Measurements from ENCODE around the gene SNRPA.
"Not testable (repeated sequence)": the region's sequence is repeated elsewhere in the genome, so short reads cannot be mapped to it uniquely, and the experiment has no call there.

Gene SNRPA

DNA sequence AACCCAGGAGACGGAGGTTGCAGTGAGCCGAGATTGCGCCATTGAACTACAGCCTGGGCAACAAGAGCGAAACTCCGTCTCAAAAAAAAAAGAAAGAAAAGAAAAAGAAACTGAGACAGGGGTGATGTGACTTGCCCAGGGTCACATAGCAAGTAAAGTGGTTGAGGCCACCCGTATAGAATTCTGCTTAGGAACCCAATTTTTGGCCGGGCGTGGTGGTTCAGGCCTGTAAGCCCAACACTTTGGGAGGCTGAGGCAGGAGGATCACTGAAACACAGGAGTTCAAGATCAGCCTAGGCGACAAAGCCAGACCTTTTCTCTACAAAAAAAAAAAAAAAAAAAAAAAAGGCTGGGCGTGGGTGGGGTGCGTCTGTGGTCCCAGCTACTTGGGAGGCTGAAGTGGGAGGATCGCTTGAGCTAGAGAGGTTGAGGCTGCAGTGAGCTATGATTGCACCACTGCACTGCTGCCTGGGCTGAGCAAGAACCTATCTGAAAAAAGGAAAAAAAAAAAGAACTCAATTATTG, 1.3 kb downstream of the SNRPA start:
- Histone ChIP-seq H3K27ac (ENCODE audit: low read depth, low read length) (no peak overlapping the region), H3K9me3 (ENCODE audit: control insufficient read depth, insufficient read depth, low read length) (no peaks in the 10 kb centered on the region), H3K4me1 (ENCODE audit: control insufficient read depth, insufficient read depth, low read length) (peaks cover 9% of the 10 kb centered on the region), H3K27me3 (ENCODE audit: control insufficient read depth, insufficient read depth, low read length) (no peaks in the 10 kb centered on the region), H3K4me3 (ENCODE audit: low read depth, low read length) (peak overlapping the region; percentile 99), H3K9ac (ENCODE audit: low read depth, low read length) (peak overlapping the region; percentile 98), H3K36me3 (ENCODE audit: control insufficient read depth, insufficient read depth, low read length) (peaks cover 43% of the 10 kb centered on the region)

DNA sequence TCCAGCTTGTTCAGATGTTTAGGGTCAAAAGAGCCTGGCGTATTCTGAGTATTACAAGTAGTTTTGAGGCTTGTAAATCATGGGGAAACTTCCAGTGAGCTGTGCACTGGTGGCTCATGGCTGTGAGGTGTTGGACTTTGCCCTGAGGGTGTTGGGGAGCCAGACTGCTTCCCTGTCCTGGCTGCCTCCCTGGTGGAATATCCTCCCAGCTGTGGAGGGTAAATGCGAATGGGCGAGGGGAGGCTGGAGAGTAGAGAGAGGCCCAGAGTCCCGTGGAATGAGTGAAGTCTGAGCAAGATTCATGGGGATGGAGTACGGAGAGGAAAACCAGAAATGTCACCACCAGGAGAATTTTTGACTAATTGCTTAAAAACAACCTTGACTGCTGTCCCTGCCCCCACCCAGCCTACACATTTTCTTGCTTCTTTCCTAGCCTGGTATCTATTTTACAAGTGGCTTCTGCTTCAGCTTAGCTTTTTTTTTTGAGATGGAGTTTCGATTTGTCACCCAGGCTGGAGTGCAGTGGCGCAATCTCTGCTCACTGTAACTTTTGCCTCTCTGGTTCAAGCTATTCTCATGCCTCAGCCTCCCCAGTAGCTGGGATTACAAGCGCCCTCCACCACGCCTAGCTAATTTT, 3.7 kb downstream of the SNRPA start:
- H3K4me3 ChIP-seq (ENCODE audit: low read depth, low read length), result peak overlapping the region; percentile 23
- no peak overlapping the region for H3K9ac ChIP-seq (ENCODE audit: low read depth, low read length)
- H3K27me3 ChIP-seq (ENCODE audit: control insufficient read depth, insufficient read depth, low read length), result no peaks in the 10 kb centered on the region
- H3K36me3 ChIP-seq (ENCODE audit: control insufficient read depth, insufficient read depth, low read length), result peaks cover 63% of the 10 kb centered on the region
- no peak overlapping the region for H3K27ac ChIP-seq (ENCODE audit: low read depth, low read length)
- no peaks in the 10 kb centered on the region for H3K9me3 ChIP-seq (ENCODE audit: control insufficient read depth, insufficient read depth, low read length)
- peaks cover 7% of the 10 kb centered on the region for H3K4me1 ChIP-seq (ENCODE audit: control insufficient read depth, insufficient read depth, low read length)

DNA sequence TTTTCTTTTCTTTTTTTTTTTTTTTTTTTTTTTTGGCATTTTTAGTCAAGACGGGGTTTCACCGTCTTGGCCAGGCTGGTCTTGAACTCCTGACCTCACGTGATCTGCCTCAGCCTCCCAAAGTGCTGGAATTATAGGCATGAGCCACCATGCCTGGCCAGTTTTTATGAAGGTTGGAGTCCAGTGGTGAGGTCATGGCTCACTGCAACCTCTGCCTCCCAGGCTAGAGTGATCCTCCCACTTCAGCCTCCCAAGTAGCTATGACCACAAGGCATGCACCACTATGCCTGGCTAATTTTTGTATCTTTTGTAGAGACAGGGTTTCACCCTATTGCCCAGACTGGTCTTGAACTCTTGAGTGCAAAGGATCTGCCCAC, 4.2 kb downstream of the SNRPA start:
- Histone ChIP-seq H3K4me1 (ENCODE audit: control insufficient read depth, insufficient read depth, low read length) (peaks cover 4% of the 10 kb centered on the region; the same call in 1 of the 2 replicates), H3K4me3 (ENCODE audit: low read depth, low read length) (no peak overlapping the region), H3K27ac (ENCODE audit: low read depth, low read length) (no peak overlapping the region), H3K36me3 (ENCODE audit: control insufficient read depth, insufficient read depth, low read length) (peaks cover 68% of the 10 kb centered on the region), H3K9ac (ENCODE audit: low read depth, low read length) (no peak overlapping the region), H3K9me3 (ENCODE audit: control insufficient read depth, insufficient read depth, low read length) (no peaks in the 10 kb centered on the region), H3K27me3 (ENCODE audit: control insufficient read depth, insufficient read depth, low read length) (no peaks in the 10 kb centered on the region)

DNA sequence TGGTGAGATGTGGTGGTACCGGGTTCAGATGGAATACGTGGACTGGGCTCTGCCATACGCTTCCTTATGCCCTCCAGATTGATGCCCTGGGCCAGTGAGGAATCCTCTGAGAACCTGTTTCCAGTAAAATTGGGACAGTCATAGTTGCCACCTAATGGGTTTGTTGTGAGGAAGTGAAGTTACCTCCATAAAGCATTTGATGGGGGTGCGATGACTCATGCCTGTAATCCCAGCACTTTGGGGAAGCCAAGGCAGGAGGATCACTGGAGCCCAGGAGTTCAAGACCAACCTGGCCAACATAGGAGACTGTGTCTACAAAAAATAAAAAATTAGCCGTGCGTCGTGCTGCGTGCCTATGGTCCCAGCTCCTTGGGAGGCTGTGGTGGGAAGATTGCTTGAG, 4.8 kb downstream of the SNRPA start:
- no peaks in the 10 kb centered on the region for H3K27me3 ChIP-seq (ENCODE audit: control insufficient read depth, insufficient read depth, low read length)
- peaks cover 4% of the 10 kb centered on the region; the same call in 1 of the 2 replicates for H3K4me1 ChIP-seq (ENCODE audit: control insufficient read depth, insufficient read depth, low read length)
- peaks cover 74% of the 10 kb centered on the region for H3K36me3 ChIP-seq (ENCODE audit: control insufficient read depth, insufficient read depth, low read length)
- H3K9me3 ChIP-seq (ENCODE audit: control insufficient read depth, insufficient read depth, low read length), result no peaks in the 10 kb centered on the region
- no peak overlapping the region for H3K4me3 ChIP-seq (ENCODE audit: low read depth, low read length)
- no peak overlapping the region for H3K9ac ChIP-seq (ENCODE audit: low read depth, low read length)
- no peak overlapping the region for H3K27ac ChIP-seq (ENCODE audit: low read depth, low read length)

DNA sequence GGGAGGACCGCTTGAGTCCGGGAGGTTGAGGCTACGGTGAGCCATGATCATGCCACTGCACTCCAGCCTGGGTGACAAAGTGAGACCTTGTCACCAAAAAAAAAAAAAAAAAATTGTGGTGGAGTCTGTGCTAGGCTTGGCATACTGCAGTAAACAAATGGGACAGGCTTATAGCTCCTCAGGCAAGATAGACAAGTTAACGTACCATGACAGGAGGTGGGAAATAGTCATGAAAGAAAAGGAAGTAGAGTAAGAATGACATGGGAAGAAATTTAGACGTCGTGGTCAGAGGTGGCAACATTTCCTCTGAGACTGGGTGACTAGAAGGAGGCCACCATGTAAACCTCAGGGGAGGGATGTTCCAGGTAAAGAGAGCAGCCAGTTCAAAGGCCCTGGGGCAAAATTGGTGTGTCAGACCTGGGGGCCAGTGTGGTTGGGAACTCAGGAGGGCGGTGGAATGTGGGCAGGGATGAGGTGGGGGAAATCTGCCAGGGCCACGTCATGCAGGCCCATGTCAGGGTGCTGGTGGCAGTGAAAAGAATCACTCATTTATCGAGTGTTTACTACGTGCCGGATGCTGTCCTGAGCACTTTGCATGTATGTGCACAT, 5.6 kb downstream of the SNRPA start:
- H3K36me3 ChIP-seq (ENCODE audit: control insufficient read depth, insufficient read depth, low read length), result peaks cover 82% of the 10 kb centered on the region

DNA sequence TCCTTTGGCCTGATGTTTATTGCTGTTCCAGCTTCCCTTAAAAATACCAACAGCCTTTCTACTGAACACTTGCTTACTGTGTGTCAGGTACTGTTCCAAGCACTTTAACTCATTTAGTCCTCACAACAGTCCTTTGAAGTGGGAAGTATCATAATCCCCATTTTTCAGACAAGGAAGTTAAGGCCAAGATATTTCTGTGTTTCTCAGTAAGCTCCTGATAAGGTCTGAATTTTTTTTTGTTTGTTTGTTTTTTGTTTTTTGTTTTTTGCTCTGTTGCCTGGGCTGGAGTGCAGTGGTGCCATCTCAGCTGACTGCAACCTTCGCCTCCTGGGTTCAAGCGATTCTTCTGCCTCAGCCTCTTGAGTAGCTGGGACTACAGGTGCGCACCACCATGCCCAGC, 7.5 kb downstream of the SNRPA start:
- peaks cover 91% of the 10 kb centered on the region for H3K36me3 ChIP-seq (ENCODE audit: control insufficient read depth, insufficient read depth, low read length)
- H3K9me3 ChIP-seq (ENCODE audit: control insufficient read depth, insufficient read depth, low read length), result no peaks in the 10 kb centered on the region
- H3K9ac ChIP-seq (ENCODE audit: low read depth, low read length), result no peak overlapping the region

More for the DNA sequence above, 5.6 kb downstream of the SNRPA start:
- Histone ChIP-seq H3K9me3 (ENCODE audit: control insufficient read depth, insufficient read depth, low read length) (no peaks in the 10 kb centered on the region), H3K9ac (ENCODE audit: low read depth, low read length) (no peak overlapping the region), H3K27me3 (ENCODE audit: control insufficient read depth, insufficient read depth, low read length) (no peaks in the 10 kb centered on the region), H3K27ac (ENCODE audit: low read depth, low read length) (no peak overlapping the region), H3K4me3 (ENCODE audit: low read depth, low read length) (no peak overlapping the region), H3K4me1 (ENCODE audit: control insufficient read depth, insufficient read depth, low read length) (peaks cover 4% of the 10 kb centered on the region; the same call in 1 of the 2 replicates)

DNA sequence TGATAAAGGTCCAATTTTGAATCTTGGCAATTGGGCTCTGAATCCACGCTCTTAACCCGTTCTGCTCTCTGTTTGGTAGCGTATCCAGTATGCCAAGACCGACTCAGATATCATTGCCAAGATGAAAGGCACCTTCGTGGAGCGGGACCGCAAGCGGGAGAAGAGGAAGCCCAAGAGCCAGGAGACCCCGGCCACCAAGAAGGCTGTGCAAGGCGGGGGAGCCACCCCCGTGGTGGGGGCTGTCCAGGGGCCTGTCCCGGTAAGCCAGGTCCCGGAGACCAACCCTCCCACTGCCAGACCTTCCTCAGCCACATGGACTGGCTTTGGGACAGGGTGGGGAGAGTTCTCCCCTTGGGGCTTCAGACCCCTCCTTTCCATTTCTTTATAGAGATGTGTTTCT, 8.3 kb downstream of the SNRPA start:
- H3K9me3 ChIP-seq (ENCODE audit: control insufficient read depth, insufficient read depth, low read length), result no peaks in the 10 kb centered on the region
- H3K27ac ChIP-seq (ENCODE audit: low read depth, low read length), result no peak overlapping the region
- no peaks in the 10 kb centered on the region for H3K27me3 ChIP-seq (ENCODE audit: control insufficient read depth, insufficient read depth, low read length)
- peaks cover 3% of the 10 kb centered on the region; the same call in 1 of the 2 replicates for H3K4me1 ChIP-seq (ENCODE audit: control insufficient read depth, insufficient read depth, low read length)
- H3K36me3 ChIP-seq (ENCODE audit: control insufficient read depth, insufficient read depth, low read length), result peaks cover 97% of the 10 kb centered on the region
- no peak overlapping the region for H3K4me3 ChIP-seq (ENCODE audit: low read depth, low read length)
- no peak overlapping the region for H3K9ac ChIP-seq (ENCODE audit: low read depth, low read length)

More for the DNA sequence above, 7.5 kb downstream of the SNRPA start:
- no peak overlapping the region for H3K4me3 ChIP-seq (ENCODE audit: low read depth, low read length)
- no peak overlapping the region for H3K27ac ChIP-seq (ENCODE audit: low read depth, low read length)
- no peaks in the 10 kb centered on the region for H3K27me3 ChIP-seq (ENCODE audit: control insufficient read depth, insufficient read depth, low read length)
- H3K4me1 ChIP-seq (ENCODE audit: control insufficient read depth, insufficient read depth, low read length), result peaks cover 4% of the 10 kb centered on the region; the same call in 1 of the 2 replicates

DNA sequence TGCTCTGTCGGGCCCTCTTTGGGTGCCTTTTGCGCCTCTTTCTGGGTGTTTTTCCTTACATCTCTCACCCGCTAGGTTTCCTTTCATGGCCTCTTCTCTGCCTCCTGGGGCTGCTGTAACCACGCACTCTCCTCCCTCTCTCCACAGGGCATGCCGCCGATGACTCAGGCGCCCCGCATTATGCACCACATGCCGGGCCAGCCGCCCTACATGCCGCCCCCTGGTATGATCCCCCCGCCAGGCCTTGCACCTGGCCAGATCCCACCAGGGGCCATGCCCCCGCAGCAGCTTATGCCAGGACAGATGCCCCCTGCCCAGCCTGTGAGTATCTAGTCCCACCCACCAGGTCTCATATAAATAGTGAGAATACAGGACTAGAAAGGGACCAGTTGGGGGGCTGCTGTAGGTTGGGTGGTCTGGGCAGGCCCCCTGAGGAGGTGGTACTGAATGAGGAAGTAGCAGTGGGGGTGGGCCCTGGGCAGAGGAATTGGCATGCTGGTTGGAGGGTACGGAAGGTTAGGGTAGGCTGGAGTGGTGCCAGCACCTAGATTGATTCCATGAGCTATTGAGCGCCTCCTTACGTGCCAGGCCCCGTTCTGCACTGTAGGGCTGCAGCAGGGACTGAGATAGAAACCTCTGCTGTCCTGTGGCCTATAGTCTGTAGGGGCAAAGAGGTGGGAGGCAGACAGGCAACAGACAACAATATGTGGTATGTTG, 11.9 kb downstream of the SNRPA start:
- H3K36me3 ChIP-seq (ENCODE audit: control insufficient read depth, insufficient read depth, low read length), result peaks cover 84% of the 10 kb centered on the region
- no peak overlapping the region for H3K9ac ChIP-seq (ENCODE audit: low read depth, low read length)
- no peak overlapping the region for H3K27ac ChIP-seq (ENCODE audit: low read depth, low read length)
- H3K9me3 ChIP-seq (ENCODE audit: control insufficient read depth, insufficient read depth, low read length), result no peaks in the 10 kb centered on the region
- no peaks in the 10 kb centered on the region for H3K4me1 ChIP-seq (ENCODE audit: control insufficient read depth, insufficient read depth, low read length)
- H3K27me3 ChIP-seq (ENCODE audit: control insufficient read depth, insufficient read depth, low read length), result no peaks in the 10 kb centered on the region
- H3K4me3 ChIP-seq (ENCODE audit: low read depth, low read length), result no peak overlapping the region

DNA sequence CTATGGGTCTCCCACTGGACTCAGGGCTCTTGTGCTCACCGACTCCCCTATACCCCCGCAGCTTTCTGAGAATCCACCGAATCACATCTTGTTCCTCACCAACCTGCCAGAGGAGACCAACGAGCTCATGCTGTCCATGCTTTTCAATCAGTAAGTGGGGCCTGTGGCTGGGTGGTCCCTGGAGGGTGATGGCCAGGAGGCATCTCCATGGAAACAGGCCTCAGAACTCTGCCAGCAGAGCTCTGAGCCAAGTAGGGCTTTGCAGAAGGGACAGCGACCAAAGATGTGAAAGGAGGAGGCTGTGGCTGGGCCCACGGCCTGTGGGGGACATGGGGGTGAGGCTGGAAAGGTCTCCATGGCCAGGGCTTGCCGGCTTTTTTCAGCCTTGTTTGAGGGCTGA, 12.5 kb downstream of the SNRPA start:
- H3K27ac ChIP-seq (ENCODE audit: low read depth, low read length), result no peak overlapping the region
- H3K27me3 ChIP-seq (ENCODE audit: control insufficient read depth, insufficient read depth, low read length), result no peaks in the 10 kb centered on the region
- no peaks in the 10 kb centered on the region for H3K9me3 ChIP-seq (ENCODE audit: control insufficient read depth, insufficient read depth, low read length)
- peaks cover 78% of the 10 kb centered on the region for H3K36me3 ChIP-seq (ENCODE audit: control insufficient read depth, insufficient read depth, low read length)
- H3K9ac ChIP-seq (ENCODE audit: low read depth, low read length), result no peak overlapping the region
- H3K4me3 ChIP-seq (ENCODE audit: low read depth, low read length), result no peak overlapping the region
- H3K4me1 ChIP-seq (ENCODE audit: control insufficient read depth, insufficient read depth, low read length), result no peaks in the 10 kb centered on the region

DNA sequence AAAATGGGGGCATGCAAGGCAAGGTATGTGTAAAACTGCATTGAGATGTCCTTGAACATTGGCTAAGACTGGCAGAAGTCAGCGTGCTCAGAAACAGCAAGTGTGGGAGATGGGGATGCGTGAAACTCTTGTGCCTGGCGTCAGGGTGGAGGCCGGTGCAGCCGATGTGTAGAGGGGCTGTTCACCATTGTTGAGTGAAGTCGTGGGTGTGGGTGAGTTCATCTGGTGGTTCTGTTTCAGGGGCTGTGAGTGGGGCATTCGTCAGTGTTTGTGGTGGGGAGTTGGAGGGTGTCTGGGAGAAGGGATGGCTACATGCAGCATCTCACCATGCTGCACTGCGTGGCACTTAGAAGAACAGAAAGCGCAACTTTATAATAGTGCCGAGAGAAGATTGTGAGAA, 13.0 kb downstream of the SNRPA start:
- Histone ChIP-seq H3K36me3 (ENCODE audit: control insufficient read depth, insufficient read depth, low read length) (peaks cover 76% of the 10 kb centered on the region), H3K27ac (ENCODE audit: low read depth, low read length) (no peak overlapping the region), H3K9ac (ENCODE audit: low read depth, low read length) (no peak overlapping the region), H3K4me1 (ENCODE audit: control insufficient read depth, insufficient read depth, low read length) (no peaks in the 10 kb centered on the region), H3K4me3 (ENCODE audit: low read depth, low read length) (no peak overlapping the region), H3K27me3 (ENCODE audit: control insufficient read depth, insufficient read depth, low read length) (no peaks in the 10 kb centered on the region), H3K9me3 (ENCODE audit: control insufficient read depth, insufficient read depth, low read length) (no peaks in the 10 kb centered on the region)

DNA sequence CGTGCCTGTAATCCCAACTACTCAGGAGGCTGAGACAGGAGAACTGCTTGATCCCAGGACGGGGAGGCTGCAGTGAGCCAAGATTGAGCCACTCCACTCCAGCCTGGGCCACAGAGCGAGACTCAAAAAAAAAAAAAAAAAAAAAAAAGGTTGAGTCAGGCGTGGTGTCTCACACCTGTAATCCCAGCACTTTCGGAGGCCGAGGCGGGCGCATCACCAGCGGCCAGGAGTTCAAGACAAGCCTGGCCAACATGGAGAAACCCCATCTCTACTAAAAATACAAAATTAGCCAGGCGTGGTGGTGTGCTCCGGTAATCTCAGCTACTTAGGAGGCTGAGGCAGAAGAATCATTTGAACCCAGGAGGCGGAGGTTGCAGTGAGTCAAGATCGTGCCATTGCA, 15.4 kb downstream of the SNRPA start:
- H3K27ac ChIP-seq (ENCODE audit: low read depth, low read length); H3K9ac ChIP-seq (ENCODE audit: low read depth, low read length); H3K9me3 ChIP-seq (ENCODE audit: control insufficient read depth, insufficient read depth, low read length); H3K4me1 ChIP-seq (ENCODE audit: control insufficient read depth, insufficient read depth, low read length); H3K27me3 ChIP-seq (ENCODE audit: control insufficient read depth, insufficient read depth, low read length); H3K4me3 ChIP-seq (ENCODE audit: low read depth, low read length): not testable (repeated sequence)
- H3K36me3 ChIP-seq (ENCODE audit: control insufficient read depth, insufficient read depth, low read length), result peaks cover 51% of the 10 kb centered on the region
